Breast epithelium (tissue), 3 donors: Measurements from ENCODE around the gene RNF11.

Experiments used
- CTCF ChIP-seq, 3 donors: fragments of 450-650 bp; IDR thresholded peaks; one replicate each; pipeline ENCODE4 v1.5.1; 2016 to 2017; ENCODE audit warnings: antibody characterized with exemption in 3 of 3, mild to moderate bottlenecking in 3 of 3, moderate library complexity in 3 of 3
- POLR2A ChIP-seq: fragments of 450-650 bp; IDR thresholded peaks from one replicate; pipeline ENCODE4 v1.6.1; 2016; ENCODE audit warnings: antibody characterized with exemption, mild to moderate bottlenecking, moderate library complexity

- TF ChIP-seq POLR2A (no peak), CTCF (IDR thresholded peaks at IDR 0.05) (no peak)
Measured at GRCh38 chr1:51240084-51240483, 4.0 kb downstream of the RNF11 start.
